Body of pancreas (tissue), 4 donors: ENCODE measurements around the gene CARTPT.

Source experiments
- CTCF ChIP-seq, 7 experiments: fragments of 450-650 bp in 4 of 7; fragments of 200-600 bp in 3 of 7; sonication (generic) in 3 of 7; IDR thresholded peaks; one replicate each; pipeline ENCODE4 v1.5.1; 2016 to 2019; ENCODE audit warnings: antibody characterized with exemption in 7 of 7
- POLR2A ChIP-seq, 3 donors: fragments of 450-650 bp; IDR thresholded peaks; one replicate each; pipeline ENCODE4 v1.6.1; 2016; ENCODE audit warnings: antibody characterized with exemption in 3 of 3, mild to moderate bottlenecking in 2 of 3

DNA sequence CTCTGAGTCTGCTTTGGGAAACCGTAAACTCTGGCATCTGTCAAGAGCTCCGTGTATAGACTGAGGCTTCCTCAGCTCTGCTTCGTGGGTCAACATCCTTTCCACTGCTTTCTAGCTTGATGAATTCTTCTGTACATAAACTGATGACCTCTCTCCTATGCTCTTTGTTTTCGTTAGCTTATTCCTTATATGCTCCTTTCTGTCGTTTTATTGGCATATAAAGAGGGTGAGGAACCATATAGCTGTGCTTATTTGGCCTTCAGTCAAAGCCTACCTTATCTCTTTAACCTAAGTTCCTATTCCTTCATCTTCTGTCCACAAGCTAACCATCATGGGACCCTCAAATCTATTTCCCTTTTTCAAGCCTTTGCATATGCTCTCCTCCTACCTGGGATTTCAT is 39.4 kb upstream of the CARTPT start:
- TF ChIP-seq CTCF (IDR thresholded peaks at IDR 0.05) (no peak), POLR2A (IDR thresholded peaks at IDR 0.05) (no peak)
